SK-N-MC (cell line): ENCODE data around the gene TFPI2.

Experiments used
- EZH2 ChIP-seq: fragments of 200-600 bp; sonication (generic); IDR thresholded peaks from one replicate; pipeline ENCODE4 v1.6.1; 2017; ENCODE audit warnings: antibody characterized with exemption
- FOXP2 ChIP-seq: optimal IDR thresholded peaks from 2 replicates; pipeline ENCODE3; 2011; ENCODE audit warnings: mild to moderate bottlenecking, moderate library complexity; ENCODE audit not compliant: insufficient read depth; ENCODE audit errors: extremely low read length, control extremely low read depth
- POLR2AphosphoS5 ChIP-seq: IDR thresholded peaks from 2 replicates; pipeline ENCODE4 v1.6.1; 2012; ENCODE audit warnings: mild to moderate bottlenecking, low read depth, low read length, borderline replicate concordance

GRCh38 chr7:93890041-93890463 is 501 bp downstream of the TFPI2 start:
- no peak for TF ChIP-seq EZH2
- TF ChIP-seq POLR2AphosphoS5 = no peak
- TF ChIP-seq FOXP2 = no peak
